Stimulated activated CD8-positive, alpha-beta memory T cell treated with anti-CD3 and anti-CD28 coated beads, Interleukin-15, amount 100 ng/mL, for 1 hour (primary cell): ENCODE results near the gene GLT6D1.

Experiments used
- DNase-seq: peaks from one replicate; pipeline ENCODE4 v3.0.0-alpha.2; 2020; ENCODE audit warnings: low read depth

The GLT6D1 gene

GRCh38 chr9:135584371-135584770 is 55.0 kb downstream of the GLT6D1 start:
- no peak for DNase-seq

- DNase-seq = no peak
These were observed 55.7 kb downstream of the GLT6D1 start for GRCh38 chr9:135583688-135584011.

GRCh38 chr9:135582966-135583687 is 56.2 kb downstream of the GLT6D1 start:
- no peak for DNase-seq

DNA sequence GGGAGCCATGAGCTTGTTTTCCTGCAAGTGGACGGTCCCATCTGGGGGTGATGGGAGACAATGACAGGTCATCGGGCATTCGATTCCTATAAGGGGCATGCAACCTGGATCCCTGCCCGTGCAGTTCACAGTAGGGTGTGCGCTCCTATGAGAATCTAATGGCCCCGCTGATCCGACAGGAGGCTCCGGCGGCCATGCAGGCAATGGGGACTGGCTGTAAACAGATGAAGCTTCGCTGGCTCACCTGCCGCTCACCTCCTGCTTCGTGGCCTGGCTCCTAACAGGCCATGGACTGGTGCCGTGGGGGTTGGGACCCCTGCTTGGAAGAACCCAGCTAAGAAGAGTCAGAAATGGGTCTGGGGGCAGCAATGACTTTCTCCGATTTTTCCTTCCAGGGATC is 56.8 kb downstream of the GLT6D1 start:
- no peak for DNase-seq

GRCh38 chr9:135581636-135582426 is 57.5 kb downstream of the GLT6D1 start:
- no peak for DNase-seq

DNA sequence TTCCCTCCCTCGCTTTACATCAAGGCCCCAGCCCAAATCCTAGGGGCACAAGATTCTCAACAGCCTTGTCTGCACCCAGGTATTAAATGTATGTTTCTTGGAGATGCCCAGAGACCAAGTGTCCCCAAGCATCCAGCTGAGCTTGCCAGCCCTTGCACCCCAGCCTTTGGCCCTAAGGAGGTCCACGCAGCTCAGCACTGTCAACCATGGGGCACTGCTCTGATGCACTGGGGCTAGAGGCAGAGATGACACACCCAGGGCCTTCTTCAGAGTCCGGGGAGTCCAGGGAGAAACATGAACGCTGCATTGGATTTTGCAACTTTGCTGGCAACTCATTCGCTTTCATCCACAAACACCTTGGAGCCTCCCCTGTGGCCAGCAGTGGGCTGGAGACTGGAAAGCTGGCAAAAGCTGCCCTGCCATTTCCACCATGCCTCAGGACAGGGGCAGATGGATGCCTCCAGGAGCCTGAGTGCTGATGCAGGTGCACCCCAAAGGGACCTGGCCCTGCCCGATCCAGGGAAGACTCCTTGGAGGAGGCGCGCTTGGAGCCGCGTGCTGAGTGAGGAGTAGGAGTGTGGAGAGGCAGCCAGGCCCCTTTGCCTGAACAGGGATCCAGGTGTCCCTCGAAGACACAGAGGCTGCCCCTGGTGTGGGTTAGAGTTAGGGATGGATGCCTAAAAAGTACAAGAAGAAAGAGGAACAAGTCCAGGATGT is 58.5 kb downstream of the GLT6D1 start:
- no peak for DNase-seq

DNA sequence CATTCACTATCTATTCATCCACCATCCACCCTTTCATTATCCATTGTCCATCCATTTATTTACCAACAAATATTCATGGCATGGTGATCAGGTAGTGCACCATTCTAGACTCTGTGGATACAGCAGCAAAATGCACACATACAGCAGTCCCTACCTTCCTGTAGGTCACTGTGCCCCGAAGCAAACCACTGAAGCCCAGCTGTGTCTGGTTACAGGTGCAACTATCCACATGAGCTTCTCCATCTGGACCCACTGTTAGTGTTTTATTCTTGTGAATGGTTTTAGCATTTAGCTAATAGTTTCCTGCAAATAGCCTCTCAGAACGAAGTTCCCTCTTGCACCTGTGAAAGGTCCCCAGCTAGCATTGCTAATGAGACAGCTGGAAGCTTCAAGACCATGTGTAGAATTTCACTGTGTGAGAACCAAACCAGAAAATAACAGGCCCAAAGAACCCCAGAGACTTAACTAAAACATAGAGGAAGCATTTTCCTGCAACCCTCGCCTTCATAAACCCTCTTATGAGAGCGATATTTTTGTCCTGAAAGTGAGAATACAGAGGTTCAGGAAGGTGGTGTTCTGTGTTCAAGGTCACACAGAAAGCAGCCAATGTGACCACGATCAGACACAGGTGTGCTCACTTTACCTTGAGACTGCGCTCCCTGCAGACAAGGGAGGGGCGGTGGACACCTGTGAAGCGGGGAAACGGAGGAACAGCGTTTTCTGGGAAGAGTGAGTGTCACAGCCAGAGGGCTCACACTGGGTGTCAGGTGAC is 59.3 kb downstream of the GLT6D1 start:
- no peak for DNase-seq

GRCh38 chr9:135579356-135579755 is 60.0 kb downstream of the GLT6D1 start:
- DNase-seq = no peak

DNA sequence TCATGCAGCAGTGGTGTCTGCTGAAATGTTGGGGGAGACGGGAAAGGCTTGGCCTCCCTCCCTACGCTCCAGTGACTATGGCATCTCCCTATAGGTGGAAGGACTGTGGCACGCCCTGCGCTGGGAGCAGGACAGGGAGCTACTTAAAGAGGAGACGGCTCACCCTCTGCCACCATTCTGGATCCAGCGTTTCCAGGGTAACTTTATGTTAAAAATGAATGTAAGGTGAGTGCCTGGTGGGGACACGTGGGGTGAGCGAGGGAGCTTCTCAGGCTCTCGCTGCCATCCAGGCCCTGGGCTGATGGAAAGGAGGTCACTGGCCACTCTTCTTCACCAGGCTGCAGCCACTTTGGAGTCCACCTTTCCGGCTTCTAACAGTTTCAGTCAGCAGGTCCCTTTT is 62.1 kb downstream of the GLT6D1 start:
- no peak for DNase-seq

DNA sequence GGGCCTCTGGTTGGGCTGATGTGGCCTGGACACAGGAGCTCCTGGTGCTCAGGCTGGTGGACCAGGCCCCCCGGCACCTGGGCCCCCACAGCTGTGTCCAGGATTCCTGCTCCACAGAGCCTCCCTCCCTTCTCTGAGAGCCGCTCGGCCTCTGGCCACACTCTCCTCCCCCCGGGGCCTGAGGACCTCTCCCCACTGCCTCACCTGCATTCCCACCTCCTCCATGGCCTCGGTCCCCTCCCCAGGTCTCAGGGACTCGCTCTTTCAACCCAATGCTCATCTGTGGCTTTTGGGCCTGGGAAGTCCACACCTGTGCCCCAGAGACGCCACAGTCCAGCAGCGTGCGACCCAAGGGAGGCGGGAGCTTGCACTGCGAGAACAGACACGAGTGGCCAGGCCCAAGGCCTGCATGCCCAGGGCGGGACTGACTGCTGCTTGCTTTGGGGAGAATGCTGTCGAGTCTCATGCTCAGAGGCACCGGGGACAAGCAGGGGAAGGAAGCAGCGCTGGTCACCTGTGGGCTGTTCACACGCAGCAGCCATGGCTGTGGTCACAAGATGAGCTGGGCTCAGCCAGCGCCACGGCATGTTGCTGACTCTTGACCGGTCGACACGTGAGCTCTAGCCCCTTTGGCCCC is 63.2 kb downstream of the GLT6D1 start:
- DNase-seq = no peak

- DNase-seq = no peak
These were observed 64.4 kb downstream of the GLT6D1 start for GRCh38 chr9:135574943-135575342.

DNA sequence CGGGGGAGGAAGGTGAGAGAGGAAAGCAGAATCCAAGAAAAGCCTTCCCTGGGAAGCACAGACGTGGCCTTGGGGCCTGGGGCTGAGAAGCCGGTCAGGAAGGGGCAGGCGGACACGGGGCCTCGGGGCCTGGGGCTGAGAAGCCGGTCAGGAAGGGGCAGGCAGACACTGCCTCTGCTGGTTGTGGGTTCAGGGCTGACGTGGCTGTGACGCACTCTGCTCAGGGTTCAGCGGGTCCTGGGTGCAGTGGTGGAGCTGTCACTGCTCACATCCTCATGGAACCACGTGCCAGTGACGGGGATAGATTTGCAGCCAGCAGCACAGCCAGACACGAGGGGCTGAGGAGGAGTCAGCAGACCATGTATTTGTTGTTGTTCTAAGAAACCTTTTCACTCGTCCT is 65.0 kb downstream of the GLT6D1 start:
- DNase-seq = no peak
